HCT116 (cell line): ENCODE data around the gene EFR3B. TPM values are rescaled to one million over a fixed set of nuclear protein-coding genes. Genes with fewer than 3 reads are reported as not detected.

Source experiments
- ATAC-seq: fragments of 200-7000 bp; cut with Tn5 transposase; 2 replicates; pipeline ENCODE4 v1.9.1; 2020; ENCODE audit warnings: mild to moderate bottlenecking, moderate library complexity
- BruUV-seq: library from RNA; stranded (reverse); fragments of 400-500 nt; replicated peaks from 2 replicates; lab custom pipeline; 2021; lab: Mats Ljungman, UMichigan
- CTCF ChIA-PET: fragments of 300-600 bp; sonication (Branson Sonifier 250); formaldehyde crosslinking; loops from one replicate; lab custom pipeline; 2021; ENCODE audit warnings: antibody characterized with exemption; lab: Charles Lee
- POLR2A ChIA-PET: fragments of 300-600, 350-600 bp; sonication (Branson Sonifier 250); formaldehyde crosslinking; loops from one replicate; lab custom pipeline; 2021; ENCODE audit warnings: antibody characterized with exemption; lab: Charles Lee
- RAD21 ChIA-PET, 2 experiments: fragments of 300-600 bp; sonication (Branson Sonifier 250); formaldehyde crosslinking; loops; one replicate each; lab custom pipeline; 2023; ENCODE audit warnings: low total read pairs in 2 of 2; ENCODE audit not compliant: uncharacterized antibody in 2 of 2, unreplicated experiment in 2 of 2, low non-redundant PET in 1 of 2; lab: Charles Lee
- DNase-seq: peaks from one replicate; pipeline ENCODE4 v3.0.0-alpha.2; 2010; ENCODE audit warnings: low read depth, low spot score
- H2AFZ ChIP-seq: fragments of 200-600 bp; shearing (Covaris generic), sonication (generic); 2 replicates; pipeline ENCODE4 v1.6.1; 2017; ENCODE audit warnings: low read depth, mixed run types, mixed read lengths, antibody characterized with exemption, low read length; ENCODE audit not compliant: poor library complexity, severe bottlenecking
- H3K27ac ChIP-seq: 2 replicates; pipeline ENCODE4 v1.5.1; 2012; ENCODE audit warnings: low read depth, low read length
- H3K27me3 ChIP-seq: fragments of 200-600 bp; sonication (generic); 2 replicates; pipeline ENCODE4 v1.6.1; 2016; ENCODE audit warnings: mixed run types, low read length, mixed read lengths; ENCODE audit not compliant: insufficient read depth
- H3K36me3 ChIP-seq, 2 experiments: fragments of 200-500 bp in 1 of 2; fragments of 200-600 bp in 1 of 2; sonication (Bioruptor generic) in 1 of 2; sonication (generic) in 1 of 2; 2 replicates each; pipeline versions ENCODE4 v1.5.1 to v1.6.1; 2014 to 2016; ENCODE audit warnings: low read length in 2 of 2, inconsistent platforms in 1 of 2, mixed read lengths in 1 of 2, mixed run types in 1 of 2; ENCODE audit not compliant: insufficient read depth in 2 of 2, control insufficient read depth in 1 of 2
- H3K4me1 ChIP-seq, 2 experiments: fragments of 200-600 bp in 1 of 2; sonication (generic) in 1 of 2; 2 replicates each; pipeline versions ENCODE4 v1.5.1 to v1.6.1; 2012 to 2017; ENCODE audit warnings: low read length in 2 of 2, inconsistent platforms in 1 of 2, mild to moderate bottlenecking in 1 of 2, mixed read lengths in 1 of 2, mixed run types in 1 of 2, moderate library complexity in 1 of 2; ENCODE audit not compliant: insufficient read depth in 2 of 2, control insufficient read depth in 1 of 2
- H3K4me2 ChIP-seq: fragments of 200-600 bp; sonication (generic); 2 replicates; pipeline ENCODE4 v1.6.1; 2017; ENCODE audit warnings: mixed run types, low read length, mixed read lengths
- H3K4me3 ChIP-seq, 2 experiments: fragments of 200-600 bp in 1 of 2; sonication (generic) in 1 of 2; replicated peaks in 1 of 2; 2 replicates each; pipeline ENCODE4 v1.5.1; 2011 to 2016; ENCODE audit warnings: low read length in 2 of 2, control low read depth in 1 of 2, low read depth in 1 of 2, mild to moderate bottlenecking in 1 of 2, mixed read lengths in 1 of 2, mixed run types in 1 of 2
- H3K79me2 ChIP-seq: fragments of 200-600 bp; sonication (generic); 2 replicates; pipeline ENCODE4 v1.6.1; 2017; ENCODE audit warnings: mild to moderate bottlenecking, mixed run types, low read length, moderate library complexity, mixed read lengths; ENCODE audit not compliant: insufficient read depth
- H3K9ac ChIP-seq: fragments of 200-600 bp; sonication (generic); 2 replicates; pipeline ENCODE4 v1.6.1; 2016; ENCODE audit warnings: low read length, mixed read lengths
- H3K9me2 ChIP-seq: fragments of 200-600 bp; sonication (generic), shearing (Covaris generic); 2 replicates; pipeline ENCODE4 v1.6.1; 2017; ENCODE audit warnings: mixed run types, mild to moderate bottlenecking, moderate library complexity; ENCODE audit not compliant: insufficient read depth
- H3K9me3 ChIP-seq, 2 experiments: fragments of 200-500 bp in 1 of 2; fragments of 200-600 bp in 1 of 2; sonication (Bioruptor generic) in 1 of 2; sonication (generic) in 1 of 2; 2 replicates each; pipeline ENCODE4 v1.6.1; 2014 to 2017; ENCODE audit warnings: low read length in 2 of 2, mixed read lengths in 2 of 2, inconsistent platforms in 1 of 2, low read depth in 1 of 2, mild to moderate bottlenecking in 1 of 2, mixed run types in 1 of 2, moderate library complexity in 1 of 2; ENCODE audit not compliant: control insufficient read depth in 1 of 2, insufficient read depth in 1 of 2
- H4K20me1 ChIP-seq: fragments of 200-600 bp; sonication (generic), shearing (Covaris generic); 2 replicates; pipeline ENCODE4 v1.6.1; 2017; ENCODE audit warnings: mixed run types, mild to moderate bottlenecking, moderate library complexity; ENCODE audit not compliant: insufficient read depth
- CBX3 ChIP-seq: IDR thresholded peaks from 2 replicates; pipeline ENCODE4 v1.6.1; 2012; ENCODE audit warnings: low read depth
- CEBPB ChIP-seq: IDR thresholded peaks from 2 replicates; pipeline ENCODE4 v1.6.1; 2012; ENCODE audit warnings: low read depth
- CTCF ChIP-seq, 3 experiments: fragments of 200-600 bp in 1 of 3; sonication (generic) in 1 of 3; IDR thresholded peaks in 2 of 3; conservative IDR thresholded peaks in 1 of 3; 2 replicates each; pipeline ENCODE4 v1.5.1; 2012 to 2017; ENCODE audit warnings: low read depth in 2 of 3, low read length in 2 of 3, antibody characterized with exemption in 1 of 3, borderline replicate concordance in 1 of 3, control low read depth in 1 of 3, mild to moderate bottlenecking in 1 of 3, mixed read lengths in 1 of 3, mixed run types in 1 of 3, moderate library complexity in 1 of 3; ENCODE audit not compliant: insufficient read depth in 1 of 3
- EGR1 ChIP-seq: IDR thresholded peaks from 2 replicates; pipeline ENCODE4 v1.6.1; 2012; ENCODE audit warnings: low read depth
- ELF1 ChIP-seq: IDR thresholded peaks from 2 replicates; pipeline ENCODE4 v1.6.1; 2012; ENCODE audit warnings: low read depth, borderline replicate concordance
- EZH2phosphoT487 ChIP-seq: fragments of 200-600 bp; IDR thresholded peaks from 2 replicates; pipeline ENCODE4 v1.6.1; 2018; ENCODE audit warnings: antibody characterized with exemption, borderline replicate concordance
- FOSL1 ChIP-seq: IDR thresholded peaks from 2 replicates; pipeline ENCODE4 v1.6.1; 2012; ENCODE audit warnings: low read depth
- JUND ChIP-seq: IDR thresholded peaks from 2 replicates; pipeline ENCODE4 v1.6.1; 2012
- POLR2A ChIP-seq: IDR thresholded peaks from 2 replicates; pipeline ENCODE4 v1.7.0; 2011; ENCODE audit warnings: borderline replicate concordance; ENCODE audit not compliant: insufficient read depth, insufficient read length; ENCODE audit errors: extremely low read depth
- POLR2AphosphoS5 ChIP-seq: IDR thresholded peaks from 2 replicates; pipeline ENCODE4 v1.6.1; 2011; ENCODE audit warnings: mild to moderate bottlenecking, low read depth, low read length, moderate library complexity
- RAD21 ChIP-seq: IDR thresholded peaks from 2 replicates; pipeline ENCODE4 v1.6.1; 2012; ENCODE audit warnings: low read depth, mild to moderate bottlenecking
- REST ChIP-seq: IDR thresholded peaks from 2 replicates; pipeline ENCODE4 v1.6.1; 2012; ENCODE audit warnings: low read depth
- SIN3A ChIP-seq: IDR thresholded peaks from 2 replicates; pipeline ENCODE4 v1.6.1; 2012; ENCODE audit warnings: low read depth
- SP1 ChIP-seq: IDR thresholded peaks from 2 replicates; pipeline ENCODE4 v1.6.1; 2012; ENCODE audit warnings: low read depth
- SRF ChIP-seq: IDR thresholded peaks from 2 replicates; pipeline ENCODE4 v1.6.1; 2012; ENCODE audit warnings: low read depth
- TCF7L2 ChIP-seq: IDR thresholded peaks from 2 replicates; pipeline ENCODE4 v1.7.0; 2011; ENCODE audit warnings: borderline replicate concordance, inconsistent platforms; ENCODE audit not compliant: insufficient read depth, insufficient read length; ENCODE audit errors: extremely low read depth
- YY1 ChIP-seq: IDR thresholded peaks from 2 replicates; pipeline ENCODE4 v1.6.1; 2011; ENCODE audit warnings: low read length, low read depth, moderate library complexity, mild to moderate bottlenecking; ENCODE audit not compliant: insufficient replicate concordance; ENCODE audit errors: extremely low read depth
- ZFX ChIP-seq: fragments of 450-650 bp; IDR thresholded peaks from 2 replicates; pipeline ENCODE4 v1.6.1; 2017
- intact Hi-C: fragments of 100-400 bp; cut with micrococcal nuclease; formaldehyde crosslinking; loops from 2 replicates; pipeline ENCODE4 v1.10.0; 2022
- total RNA-seq: library from RNA; stranded (reverse); gene quantifications from one replicate; pipeline ENCODE4 v1.2.1, GENCODE V29; 2021; ENCODE audit not compliant: unreplicated experiment

Gene EFR3B
- total RNA-seq, 1 experiment from 2014 or later = 0.96 TPM

- Histone ChIP-seq H3K9me2 (no peaks in the 10 kb centered on the region), H3K79me2 (no peaks in the 10 kb centered on the region), H3K36me3 (no peaks in the 10 kb centered on the region), H3K4me1 (no peaks in the 10 kb centered on the region), H3K9me3 (peaks cover 0 to 8% of the 10 kb centered on the region in 2 experiments; a peak in 1 of 4 replicates), H3K27ac (no peak overlapping the region)
- RAD21 ChIA-PET = no interaction called here
- CTCF ChIA-PET = no interaction called here
- no TSS peak for BruUV-seq
- POLR2A ChIA-PET = no interaction called here
- ATAC-seq = no peak
- TF ChIP-seq SRF (no peak), EZH2phosphoT487 (no peak), CBX3 (no peak), YY1 (no peak), FOSL1 (no peak), CEBPB (no peak), ZFX (no peak), EGR1 (no peak), POLR2A (no peak), SIN3A (no peak), POLR2AphosphoS5 (no peak), CTCF (IDR thresholded peaks at IDR 0.05 in 2 of 3, conservative IDR thresholded peaks at IDR 0.05 in 1 of 3; ENCODE audit: borderline replicate concordance in 1 of 3, insufficient read depth in 1 of 3, low read depth in 2 of 3, low read length in 2 of 3) (no peak), SP1 (no peak), JUND (no peak), REST (no peak), TCF7L2 (no peak), ELF1 (no peak), RAD21 (no peak)
- TF ChIP-seq, all 23 proteins: peak for 0
- H3K9ac ChIP-seq = no peak overlapping the region
- H4K20me1 ChIP-seq = no peaks in the 10 kb centered on the region
- no peaks in the 10 kb centered on the region for H3K27me3 ChIP-seq
- no peak for DNase-seq
- no peak overlapping the region for H2AFZ ChIP-seq
- intact Hi-C loops = no loop called here
- no peak overlapping the region for H3K4me2 ChIP-seq
- H3K4me3 ChIP-seq = no peak overlapping the region
Observed at GRCh38 chr2:25065768-25066167, 23.9 kb downstream of the EFR3B start.
